Measurements from ENCODE around the gene MED23. TPM values are rescaled to one million over a fixed set of nuclear protein-coding genes. Genes with fewer than 3 reads are reported as not detected.

The MED23 gene
- total RNA-seq, 6 experiments from 2014 or later, result 8.8 to 13.8 (median 11.0) TPM

DNA sequence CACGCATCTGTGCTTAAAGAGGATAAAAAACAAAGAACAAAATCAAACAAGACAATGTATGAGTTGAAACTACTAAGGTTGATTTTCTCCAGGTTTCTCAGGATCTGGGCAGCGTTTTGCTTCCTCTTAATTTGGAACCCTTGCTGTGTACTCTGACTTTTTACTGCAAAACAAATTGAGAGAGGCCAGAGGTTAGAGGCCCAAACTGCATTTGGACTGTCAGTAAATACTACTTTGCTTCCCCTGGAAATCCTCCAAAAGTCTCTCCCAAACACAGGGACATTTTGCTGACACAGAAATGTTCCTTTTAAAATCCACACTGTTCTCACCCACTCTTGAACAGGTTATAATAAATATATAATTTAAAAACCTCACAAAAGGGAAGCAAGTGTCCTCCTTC, 53.9 kb downstream of the MED23 start:
- 6% methylated on average over 2 of the region's 2 CpGs for WGBS (ENCODE audit: insufficient coverage, low coverage, low lambda C conversion rate, missing lambda C conversion rate)
- Histone ChIP-seq H3K4me3 (peak overlapping the region; percentile 24 to 59 (median 49)), H3K27ac (peak overlapping the region; percentile 84 to 98 (median 95)), H3K36me3 (peaks cover 0 to 31% (median 11%) of the 10 kb centered on the region in 4 donors), H3K9me3 (no peaks in the 10 kb centered on the region), H3K4me1 (peaks cover 0 to 30% (median 6%) of the 10 kb centered on the region in 4 donors), H3K27me3 (no peaks in the 10 kb centered on the region)
- ATAC-seq (peak; percentile 4 to 76 (median 60)), DNase-seq (no peak)
- peak; percentile 78 for TF ChIP-seq POLR2A (IDR thresholded peaks at IDR 0.05)
- TF ChIP-seq, protein P1, sequence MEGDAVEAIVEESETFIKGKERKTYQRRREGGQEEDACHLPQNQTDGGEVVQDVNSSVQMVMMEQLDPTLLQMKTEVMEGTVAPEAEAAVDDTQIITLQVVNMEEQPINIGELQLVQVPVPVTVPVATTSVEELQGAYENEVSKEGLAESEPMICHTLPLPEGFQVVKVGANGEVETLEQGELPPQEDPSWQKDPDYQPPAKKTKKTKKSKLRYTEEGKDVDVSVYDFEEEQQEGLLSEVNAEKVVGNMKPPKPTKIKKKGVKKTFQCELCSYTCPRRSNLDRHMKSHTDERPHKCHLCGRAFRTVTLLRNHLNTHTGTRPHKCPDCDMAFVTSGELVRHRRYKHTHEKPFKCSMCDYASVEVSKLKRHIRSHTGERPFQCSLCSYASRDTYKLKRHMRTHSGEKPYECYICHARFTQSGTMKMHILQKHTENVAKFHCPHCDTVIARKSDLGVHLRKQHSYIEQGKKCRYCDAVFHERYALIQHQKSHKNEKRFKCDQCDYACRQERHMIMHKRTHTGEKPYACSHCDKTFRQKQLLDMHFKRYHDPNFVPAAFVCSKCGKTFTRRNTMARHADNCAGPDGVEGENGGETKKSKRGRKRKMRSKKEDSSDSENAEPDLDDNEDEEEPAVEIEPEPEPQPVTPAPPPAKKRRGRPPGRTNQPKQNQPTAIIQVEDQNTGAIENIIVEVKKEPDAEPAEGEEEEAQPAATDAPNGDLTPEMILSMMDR (IDR thresholded peaks at IDR 0.05), result no peak
- intact Hi-C loops (cut with DNase I), result no loop called here

DNA sequence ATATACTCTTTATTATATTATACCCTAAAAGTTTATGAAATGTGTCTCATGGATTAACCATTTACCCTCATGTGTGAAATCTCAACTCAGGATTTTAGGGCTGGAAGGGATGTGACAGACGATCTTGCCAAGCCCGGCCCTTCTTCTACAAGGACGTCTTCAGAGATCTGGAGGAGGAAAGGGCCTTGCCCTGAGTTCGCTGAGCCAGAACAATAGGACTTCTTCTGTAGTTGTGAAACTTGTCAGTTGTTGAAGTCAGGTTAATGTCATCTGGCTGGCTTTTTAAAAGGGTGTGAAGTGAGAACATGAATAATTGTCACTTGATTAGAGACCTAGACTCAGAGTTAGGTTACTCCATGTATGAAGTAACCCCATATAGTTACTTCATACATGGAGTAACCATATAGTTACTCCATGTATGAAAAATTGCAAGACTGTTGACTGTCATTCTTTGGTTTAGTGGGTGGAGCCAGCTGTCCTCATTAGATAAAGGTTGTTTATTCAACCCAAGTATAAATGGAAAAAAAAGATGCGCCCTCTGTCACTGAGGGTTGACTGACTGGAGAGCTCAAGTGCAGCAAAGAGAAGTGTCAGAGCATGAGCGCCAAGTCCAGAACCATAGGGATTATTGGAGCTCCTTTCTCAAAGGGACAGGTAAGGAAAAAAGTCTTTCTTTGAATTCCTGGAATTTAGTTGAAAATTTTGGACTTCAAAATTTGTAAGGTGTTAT, 55.2 kb downstream of the MED23 start, which contains the start of gene ARG1:
Gene ARG1, plus strand, starts transcription at position 541 of the 730 bp plus-strand sequence. Its CDS starts 57 bp downstream, at position 598.
- ATAC-seq (peak; percentile 55 to 80 (median 74)), DNase-seq (peak in 1 of 3 donors; percentile 80)
- peaks cover 0 to 27% (median 5%) of the 10 kb centered on the region in 4 donors for H3K4me1 ChIP-seq
- no peaks in the 10 kb centered on the region for H3K27me3 ChIP-seq
- peaks cover 0 to 20% (median 6%) of the 10 kb centered on the region in 4 donors for H3K36me3 ChIP-seq
- 45% methylated on average over 6 of the region's 6 CpGs for WGBS (ENCODE audit: insufficient coverage, low coverage, low lambda C conversion rate, missing lambda C conversion rate)
- intact Hi-C loops (cut with DNase I), result no loop called here
- no peaks in the 10 kb centered on the region for H3K9me3 ChIP-seq
- H3K27ac ChIP-seq, result peak within 1 kb of the TSS; percentile 84 to 98 (median 95)
- H3K4me3 ChIP-seq, result peak within 1 kb of the TSS; percentile 24 to 59 (median 49)
- TF ChIP-seq POLR2A (IDR thresholded peaks at IDR 0.05), result peak; percentile 98
- TF ChIP-seq, protein P1 (IDR thresholded peaks at IDR 0.05), result no peak

DNA sequence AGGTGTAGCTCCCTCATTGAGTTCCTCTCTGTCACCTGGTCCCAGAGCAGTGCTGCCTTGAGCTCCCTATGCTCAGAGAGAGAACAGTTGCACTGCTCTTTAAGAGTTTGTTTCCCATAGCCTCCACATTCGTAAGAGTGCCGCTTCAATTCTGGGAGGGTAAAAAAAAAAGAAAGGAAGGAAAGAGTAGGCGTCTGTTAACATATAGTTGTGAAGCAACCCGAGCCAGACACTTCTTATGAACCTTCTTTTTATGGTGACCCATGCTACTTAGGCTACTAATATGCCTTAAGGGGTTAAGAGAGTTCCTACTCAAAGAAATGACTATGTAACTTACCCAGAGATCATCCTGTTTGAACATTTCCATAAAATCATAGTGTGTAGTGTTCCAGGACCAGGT, 59.3 kb downstream of the MED23 start:
- Histone ChIP-seq H3K9me3 (no peaks in the 10 kb centered on the region), H3K4me1 (peaks cover 0 to 12% (median 0%) of the 10 kb centered on the region in 4 donors), H3K36me3 (no peaks in the 10 kb centered on the region), H3K4me3 (no peak overlapping the region), H3K27me3 (no peaks in the 10 kb centered on the region), H3K27ac (no peak overlapping the region)
- intact Hi-C loops (cut with DNase I), result no loop called here
- TF ChIP-seq, protein P1 (IDR thresholded peaks at IDR 0.05), result no peak
- TF ChIP-seq POLR2A (IDR thresholded peaks at IDR 0.05), result no peak
- DNase-seq, result no peak
- no peak for ATAC-seq
- WGBS (ENCODE audit: insufficient coverage, low coverage, low lambda C conversion rate, missing lambda C conversion rate), result 89% methylated on average over 4 of the region's 4 CpGs

DNA sequence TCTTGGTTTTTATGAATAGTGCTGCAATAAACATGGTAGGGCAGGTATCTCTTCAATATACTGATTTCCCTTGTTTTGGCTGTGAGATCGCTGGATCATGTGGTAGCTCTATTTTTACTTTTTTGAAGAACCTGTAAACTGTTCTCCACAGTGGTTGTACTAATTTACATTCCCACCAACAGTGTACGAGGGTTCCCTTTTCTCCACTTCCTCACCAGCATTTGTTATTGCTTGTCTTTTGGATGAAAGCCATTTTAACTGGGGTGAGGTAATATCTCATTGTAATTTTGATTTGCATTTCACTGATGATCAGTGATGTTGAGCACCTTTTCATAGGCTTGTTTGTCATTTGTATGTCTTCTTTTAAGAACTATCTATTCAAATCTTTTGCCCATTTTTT, 63.0 kb downstream of the MED23 start:
- peaks cover 0 to 18% (median 6%) of the 10 kb centered on the region in 4 donors for H3K4me1 ChIP-seq
- intact Hi-C loops (cut with DNase I), result no loop called here
- 49% methylated on average over 2 of the region's 2 CpGs for WGBS (ENCODE audit: insufficient coverage, low coverage, low lambda C conversion rate, missing lambda C conversion rate)
- DNase-seq (no peak), ATAC-seq (no peak)
- no peak for TF ChIP-seq POLR2A (IDR thresholded peaks at IDR 0.05)
- TF ChIP-seq, protein P1 (IDR thresholded peaks at IDR 0.05), result no peak
- no peaks in the 10 kb centered on the region for H3K27me3 ChIP-seq
- no peak overlapping the region for H3K4me3 ChIP-seq
- H3K9me3 ChIP-seq, result no peaks in the 10 kb centered on the region
- no peak overlapping the region for H3K27ac ChIP-seq
- H3K36me3 ChIP-seq, result no peaks in the 10 kb centered on the region
